Measurements from ENCODE around the gene CMTM6.

The CMTM6 gene

GRCh38 chr3:32457971-32458471 lies 44.6 kb downstream of the CMTM6 start:
- peak overlapping the region in 1 of 3 experiments; percentile 4 for H3K4me3 Mint-ChIP-seq
- H3K4me1 Mint-ChIP-seq = peaks cover 23% of the 10 kb centered on the region
- no peak for TF ChIP-seq CTCF (IDR thresholded peaks at IDR 0.05; ENCODE audit: unreplicated experiment in 3 of 3)
- no peaks in the 10 kb centered on the region for H3K9me3 Mint-ChIP-seq
- peak overlapping the region in 1 of 3 experiments; percentile 42 for H3K27ac Mint-ChIP-seq
- H3K36me3 Mint-ChIP-seq (ENCODE audit: low read depth) = peaks cover 19% of the 10 kb centered on the region
- peaks cover 9% of the 10 kb centered on the region for H3K27me3 Mint-ChIP-seq (ENCODE audit: low read depth)

- H3K9me3 Mint-ChIP-seq = no peaks in the 10 kb centered on the region
- no peak for TF ChIP-seq CTCF (IDR thresholded peaks at IDR 0.05; ENCODE audit: unreplicated experiment in 3 of 3)
- no peak overlapping the region for H3K4me3 Mint-ChIP-seq
- peaks cover 23% of the 10 kb centered on the region for H3K4me1 Mint-ChIP-seq
- peaks cover 9% of the 10 kb centered on the region for H3K27me3 Mint-ChIP-seq (ENCODE audit: low read depth)
- H3K27ac Mint-ChIP-seq = no peak overlapping the region
- peaks cover 19% of the 10 kb centered on the region for H3K36me3 Mint-ChIP-seq (ENCODE audit: low read depth)
These were observed 46.1 kb downstream of the CMTM6 start for GRCh38 chr3:32456429-32457130.

- peaks cover 19% of the 10 kb centered on the region for H3K36me3 Mint-ChIP-seq (ENCODE audit: low read depth)
- no peak overlapping the region for H3K4me3 Mint-ChIP-seq
- TF ChIP-seq CTCF (IDR thresholded peaks at IDR 0.05; ENCODE audit: unreplicated experiment in 3 of 3) = no peak
- peaks cover 9% of the 10 kb centered on the region for H3K27me3 Mint-ChIP-seq (ENCODE audit: low read depth)
- H3K9me3 Mint-ChIP-seq = no peaks in the 10 kb centered on the region
- peaks cover 23% of the 10 kb centered on the region for H3K4me1 Mint-ChIP-seq
- no peak overlapping the region for H3K27ac Mint-ChIP-seq
These were observed 46.8 kb downstream of the CMTM6 start for GRCh38 chr3:32455609-32456428.

GRCh38 chr3:32454731-32455608 lies 47.7 kb downstream of the CMTM6 start:
- H3K27me3 Mint-ChIP-seq (ENCODE audit: low read depth) = peaks cover 9% of the 10 kb centered on the region
- no peak for TF ChIP-seq CTCF (IDR thresholded peaks at IDR 0.05; ENCODE audit: unreplicated experiment in 3 of 3)
- peaks cover 23% of the 10 kb centered on the region for H3K36me3 Mint-ChIP-seq (ENCODE audit: low read depth)
- peaks cover 24% of the 10 kb centered on the region for H3K4me1 Mint-ChIP-seq
- H3K4me3 Mint-ChIP-seq = no peak overlapping the region
- no peaks in the 10 kb centered on the region for H3K9me3 Mint-ChIP-seq
- H3K27ac Mint-ChIP-seq = peak overlapping the region in 2 of 3 experiments; percentile 1 to 14

- H3K27ac Mint-ChIP-seq = peak overlapping the region in 1 of 3 experiments; percentile 1
- peaks cover 24% of the 10 kb centered on the region for H3K4me1 Mint-ChIP-seq
- no peak for TF ChIP-seq CTCF (IDR thresholded peaks at IDR 0.05; ENCODE audit: unreplicated experiment in 3 of 3)
- H3K4me3 Mint-ChIP-seq = no peak overlapping the region
- H3K9me3 Mint-ChIP-seq = no peaks in the 10 kb centered on the region
- peaks cover 9% of the 10 kb centered on the region for H3K27me3 Mint-ChIP-seq (ENCODE audit: low read depth)
- peaks cover 23% of the 10 kb centered on the region for H3K36me3 Mint-ChIP-seq (ENCODE audit: low read depth)
These were observed 48.5 kb downstream of the CMTM6 start for GRCh38 chr3:32454111-32454510.

Measured in nephron (organoid).